Astrocyte (in vitro differentiated cells and primary cell): ENCODE measurements around the gene KCNMA1. TPM values are rescaled to one million over a fixed set of nuclear protein-coding genes. Genes with fewer than 3 reads are reported as not detected.
"Not testable (repeated sequence)": the region's sequence is repeated elsewhere in the genome, so short reads cannot be mapped to it uniquely, and the experiment has no call there.

Source experiments
- DNase-seq: peaks from one replicate; pipeline ENCODE4 v3.0.0-alpha.2; 2010; ENCODE audit warnings: low read depth
- FAIRE-seq: peaks from 2 replicates; lab custom pipeline; 2011; peaks lifted over from hg19 to GRCh38; lab: Jason Lieb, UNC
- H2AFZ ChIP-seq: 2 replicates; pipeline ENCODE4 v1.6.0; 2012; ENCODE audit warnings: low read depth, low read length, inconsistent platforms
- H3K27ac ChIP-seq: 2 replicates; pipeline ENCODE4 v1.5.1; 2011; ENCODE audit warnings: low read depth, low read length, inconsistent platforms
- H3K27me3 ChIP-seq: 2 replicates; pipeline ENCODE4 v1.6.0; 2011; ENCODE audit warnings: low read length, inconsistent platforms; ENCODE audit not compliant: insufficient read depth
- H3K36me3 ChIP-seq: 2 replicates; pipeline ENCODE4 v1.5.1; 2011; ENCODE audit warnings: low read length, inconsistent platforms; ENCODE audit not compliant: insufficient read depth
- H3K4me1 ChIP-seq: 2 replicates; pipeline ENCODE4 v1.5.1; 2011; ENCODE audit warnings: low read length, inconsistent platforms; ENCODE audit not compliant: insufficient read depth
- H3K4me2 ChIP-seq: 2 replicates; pipeline ENCODE4 v1.6.0; 2012; ENCODE audit warnings: low read length, inconsistent platforms
- H3K4me3 ChIP-seq: 2 replicates; pipeline ENCODE4 v1.5.1; 2011; ENCODE audit warnings: low read depth, mild to moderate bottlenecking, low read length, inconsistent platforms; ENCODE audit not compliant: insufficient read depth
- H3K79me2 ChIP-seq: 2 replicates; pipeline ENCODE4 v1.6.0; 2012; ENCODE audit warnings: mild to moderate bottlenecking, low read length, inconsistent platforms; ENCODE audit not compliant: insufficient read depth
- H3K9ac ChIP-seq: 2 replicates; pipeline ENCODE4 v1.6.0; 2012; ENCODE audit warnings: mild to moderate bottlenecking, low read length, inconsistent platforms
- H3K9me3 ChIP-seq: 2 replicates; pipeline ENCODE4 v1.5.1; 2012; ENCODE audit warnings: low read depth, mild to moderate bottlenecking, low read length, inconsistent platforms; ENCODE audit not compliant: insufficient read depth
- H4K20me1 ChIP-seq: 2 replicates; pipeline ENCODE4 v1.6.0; 2012; ENCODE audit warnings: low read length, inconsistent platforms; ENCODE audit not compliant: insufficient read depth
- H3K27ac Mint-ChIP-seq: one replicate; pipeline ENCODE4 v1.8.0; 2021; ENCODE audit warnings: mild to moderate bottlenecking, mixed read lengths; ENCODE audit not compliant: unreplicated experiment
- H3K27me3 Mint-ChIP-seq: one replicate; pipeline ENCODE4 v1.8.0; 2021; ENCODE audit warnings: low read depth, mixed read lengths; ENCODE audit not compliant: unreplicated experiment
- H3K36me3 Mint-ChIP-seq: one replicate; pipeline ENCODE4 v1.8.0; 2021; ENCODE audit warnings: low read depth, mixed read lengths; ENCODE audit not compliant: unreplicated experiment
- H3K4me1 Mint-ChIP-seq: one replicate; pipeline ENCODE4 v1.8.0; 2021; ENCODE audit warnings: low read depth, mixed read lengths; ENCODE audit not compliant: unreplicated experiment
- H3K4me3 Mint-ChIP-seq: one replicate; pipeline ENCODE4 v1.8.0; 2021; ENCODE audit warnings: mild to moderate bottlenecking, moderate library complexity, mixed read lengths; ENCODE audit not compliant: unreplicated experiment
- H3K9me3 Mint-ChIP-seq: one replicate; pipeline ENCODE4 v1.8.0; 2021; ENCODE audit warnings: mild to moderate bottlenecking, mixed read lengths; ENCODE audit not compliant: unreplicated experiment
- CTCF ChIP-seq: IDR thresholded peaks from 2 replicates; pipeline ENCODE4 v1.5.1; 2011; ENCODE audit warnings: low read depth, mild to moderate bottlenecking, inconsistent platforms, low read length, moderate library complexity; ENCODE audit not compliant: insufficient read depth
- EZH2 ChIP-seq: IDR thresholded peaks from 2 replicates; pipeline ENCODE4 v1.6.1; 2012; ENCODE audit warnings: mild to moderate bottlenecking, low read length, inconsistent platforms; ENCODE audit not compliant: insufficient read depth
- total RNA-seq: library from RNA; stranded (reverse); gene quantifications from 2 replicates; pipeline ENCODE4 v1.2.1, GENCODE V29; 2021

Gene KCNMA1
- total RNA-seq, 1 donor from 2014 or later = 45.8 TPM

- peaks cover 5% of the 10 kb centered on the region for H3K4me1 Mint-ChIP-seq
- H3K9me3 Mint-ChIP-seq = peaks cover 2% of the 10 kb centered on the region
- peaks cover 43% of the 10 kb centered on the region for H3K27me3 Mint-ChIP-seq
These were observed 48.5 kb upstream of the KCNMA1 start for GRCh38 chr10:77686096-77686495.

GRCh38 chr10:77685432-77685831 is 47.8 kb upstream of the KCNMA1 start:
- Histone ChIP-seq H3K27me3 (peaks cover 14% of the 10 kb centered on the region), H3K4me2 (no peak overlapping the region), H3K27ac (no peak overlapping the region), H3K9ac (no peak overlapping the region), H4K20me1 (no peaks in the 10 kb centered on the region), H3K36me3 (no peaks in the 10 kb centered on the region), H3K4me1 (no peaks in the 10 kb centered on the region), H2AFZ (no peak overlapping the region), H3K4me3 (no peak overlapping the region), H3K79me2 (no peaks in the 10 kb centered on the region), H3K9me3 (no peaks in the 10 kb centered on the region)
- Mint-ChIP-seq H3K36me3 (peaks cover 2% of the 10 kb centered on the region), H3K27me3 (peaks cover 40% of the 10 kb centered on the region), H3K27ac (no peak overlapping the region), H3K4me3 (no peak overlapping the region), H3K9me3 (peaks cover 2% of the 10 kb centered on the region), H3K4me1 (peaks cover 5% of the 10 kb centered on the region)
- DNase-seq (no peak), FAIRE-seq (no peak)
- TF ChIP-seq CTCF = no peak
- TF ChIP-seq EZH2 = no peak

More at GRCh38 chr10:77686096-77686495, 48.5 kb upstream of the KCNMA1 start:
- H3K36me3 ChIP-seq = no peaks in the 10 kb centered on the region
- no peak overlapping the region for H3K27ac ChIP-seq
- no peak overlapping the region for H3K4me3 ChIP-seq
- no peak overlapping the region for H3K9ac ChIP-seq
- FAIRE-seq (no peak), DNase-seq (no peak)
- H4K20me1 ChIP-seq = no peaks in the 10 kb centered on the region
- Mint-ChIP-seq H3K27ac (no peak overlapping the region), H3K4me3 (no peak overlapping the region), H3K36me3 (peaks cover 2% of the 10 kb centered on the region)
- no peaks in the 10 kb centered on the region for H3K4me1 ChIP-seq
- H2AFZ ChIP-seq = no peak overlapping the region
- H3K27me3 ChIP-seq = peaks cover 14% of the 10 kb centered on the region
- no peak for TF ChIP-seq EZH2
- no peak for TF ChIP-seq CTCF
- H3K9me3 ChIP-seq = no peaks in the 10 kb centered on the region
- no peak overlapping the region for H3K4me2 ChIP-seq
- no peaks in the 10 kb centered on the region for H3K79me2 ChIP-seq

- not testable (repeated sequence) for FAIRE-seq
These were observed 45.5 kb upstream of the KCNMA1 start for GRCh38 chr10:77683088-77683432.

More at GRCh38 chr10:77683088-77683432, 45.5 kb upstream of the KCNMA1 start:
- not testable (repeated sequence) for H3K4me3 ChIP-seq, H2AFZ ChIP-seq, H3K36me3 Mint-ChIP-seq, DNase-seq, H3K27ac Mint-ChIP-seq, H3K9ac ChIP-seq, H3K9me3 Mint-ChIP-seq, H3K79me2 ChIP-seq, H3K4me2 ChIP-seq, H4K20me1 ChIP-seq, H3K36me3 ChIP-seq, H3K4me1 ChIP-seq, H3K27ac ChIP-seq, H3K9me3 ChIP-seq, H3K27me3 ChIP-seq, H3K4me3 Mint-ChIP-seq
- peaks cover 34% of the 10 kb centered on the region for H3K27me3 Mint-ChIP-seq
- H3K4me1 Mint-ChIP-seq = peaks cover 11% of the 10 kb centered on the region
